ENCODE measurements around the gene DNAAF9. TPM values are rescaled to one million over a fixed set of nuclear protein-coding genes. Genes with fewer than 3 reads are reported as not detected.

Gene DNAAF9
- total RNA-seq, 1 donor from 2014 or later, result 34.7 TPM

GRCh38 chr20:3407771-3408637 lies 535 bp upstream of the DNAAF9 start:
- H3K36me3 Mint-ChIP-seq (ENCODE audit: unreplicated experiment), result no peaks in the 10 kb centered on the region
- H3K27me3 Mint-ChIP-seq (ENCODE audit: unreplicated experiment), result peaks cover 9% of the 10 kb centered on the region
- no peak for TF ChIP-seq CTCF (IDR thresholded peaks at IDR 0.05; ENCODE audit: partially characterized antibody, unreplicated experiment)
- peak; percentile 87 for DNase-seq
- H3K27ac Mint-ChIP-seq (ENCODE audit: unreplicated experiment), result peak overlapping the region; percentile 93
- H3K4me3 Mint-ChIP-seq (ENCODE audit: unreplicated experiment), result peak overlapping the region; percentile 92
- peaks cover 6% of the 10 kb centered on the region for H3K4me1 Mint-ChIP-seq (ENCODE audit: low read depth, unreplicated experiment)
- peaks cover 8% of the 10 kb centered on the region for H3K9me3 Mint-ChIP-seq (ENCODE audit: unreplicated experiment)

- Mint-ChIP-seq H3K27ac (ENCODE audit: unreplicated experiment) (peak overlapping the region; percentile 86), H3K9me3 (ENCODE audit: unreplicated experiment) (peaks cover 8% of the 10 kb centered on the region), H3K4me3 (ENCODE audit: unreplicated experiment) (peak overlapping the region; percentile 98), H3K4me1 (ENCODE audit: low read depth, unreplicated experiment) (peaks cover 6% of the 10 kb centered on the region), H3K36me3 (ENCODE audit: unreplicated experiment) (no peaks in the 10 kb centered on the region), H3K27me3 (ENCODE audit: unreplicated experiment) (peaks cover 9% of the 10 kb centered on the region)
- TF ChIP-seq CTCF (IDR thresholded peaks at IDR 0.05; ENCODE audit: partially characterized antibody, unreplicated experiment), result no peak
- DNase-seq, result peak; percentile 40
Measured at GRCh38 chr20:3406481-3407039, 909 bp downstream of the DNAAF9 start.

- H3K4me1 Mint-ChIP-seq (ENCODE audit: low read depth, unreplicated experiment), result peaks cover 6% of the 10 kb centered on the region
- peak overlapping the region; percentile 86 for H3K27ac Mint-ChIP-seq (ENCODE audit: unreplicated experiment)
- H3K27me3 Mint-ChIP-seq (ENCODE audit: unreplicated experiment), result peaks cover 9% of the 10 kb centered on the region
- peak overlapping the region; percentile 98 for H3K4me3 Mint-ChIP-seq (ENCODE audit: unreplicated experiment)
- no peak for TF ChIP-seq CTCF (IDR thresholded peaks at IDR 0.05; ENCODE audit: partially characterized antibody, unreplicated experiment)
- peaks cover 8% of the 10 kb centered on the region for H3K9me3 Mint-ChIP-seq (ENCODE audit: unreplicated experiment)
- DNase-seq, result no peak
- H3K36me3 Mint-ChIP-seq (ENCODE audit: unreplicated experiment), result no peaks in the 10 kb centered on the region
Measured at GRCh38 chr20:3405696-3406358, 1.6 kb downstream of the DNAAF9 start.

- DNase-seq, result no peak
- no peak for TF ChIP-seq CTCF (IDR thresholded peaks at IDR 0.05; ENCODE audit: partially characterized antibody, unreplicated experiment)
- H3K36me3 Mint-ChIP-seq (ENCODE audit: unreplicated experiment), result no peaks in the 10 kb centered on the region
- no peak overlapping the region for H3K27ac Mint-ChIP-seq (ENCODE audit: unreplicated experiment)
- H3K4me3 Mint-ChIP-seq (ENCODE audit: unreplicated experiment), result peak overlapping the region; percentile 98
- H3K27me3 Mint-ChIP-seq (ENCODE audit: unreplicated experiment), result peaks cover 9% of the 10 kb centered on the region
- peaks cover 8% of the 10 kb centered on the region for H3K9me3 Mint-ChIP-seq (ENCODE audit: unreplicated experiment)
- H3K4me1 Mint-ChIP-seq (ENCODE audit: low read depth, unreplicated experiment), result peaks cover 6% of the 10 kb centered on the region
Measured at GRCh38 chr20:3405139-3405538, 2.3 kb downstream of the DNAAF9 start.

Data from glutamatergic neuron (in vitro differentiated cells).